BJ (cell line): ENCODE results near the gene PARD3. TPM values are rescaled to one million over a fixed set of nuclear protein-coding genes. Genes with fewer than 3 reads are reported as not detected.

ENCODE experiments used
- CTCF ChIA-PET: fragments of 350-600 bp; formaldehyde crosslinking; extraction: SDS; loops from one replicate; lab custom pipeline; 2021; ENCODE audit warnings: antibody characterized with exemption, inconsistent platforms; lab: Yijun Ruan, JAX
- POLR2A ChIA-PET: fragments of 300-600 bp; sonication (Branson Sonifier 250); formaldehyde crosslinking; extraction: SDS; loops from one replicate; lab custom pipeline; 2021; ENCODE audit warnings: antibody characterized with exemption; lab: Charles Lee
- DNase-seq: peaks from one replicate; pipeline ENCODE4 v3.0.0-alpha.2; 2011; ENCODE audit warnings: low read depth
- H3K27me3 ChIP-seq: 2 replicates; pipeline ENCODE4 v1.6.0; 2011; ENCODE audit warnings: low read length; ENCODE audit not compliant: control insufficient read depth, insufficient read depth
- H3K36me3 ChIP-seq: 2 replicates; pipeline ENCODE4 v1.5.1; 2011; ENCODE audit warnings: low read length; ENCODE audit not compliant: control insufficient read depth, insufficient read depth
- H3K4me3 ChIP-seq: 2 replicates; pipeline ENCODE4 v1.5.1; 2011; ENCODE audit warnings: low read depth, mild to moderate bottlenecking, control low read depth, low read length
- CTCF ChIP-seq: IDR thresholded peaks from 2 replicates; pipeline ENCODE4 v1.5.1; 2011; ENCODE audit warnings: low read depth, mild to moderate bottlenecking, control low read depth, inconsistent platforms, low read length, moderate library complexity; ENCODE audit not compliant: insufficient read depth
- polyA plus RNA-seq: library from polyadenylated mRNA; depleted of rRNA; stranded (reverse); fragments of >200 nt; gene quantifications from 2 replicates; pipeline ENCODE4 v1.2.3, GENCODE V29; 2011

Gene PARD3
- polyA plus RNA-seq, 1 experiment: 17.7 TPM

DNA sequence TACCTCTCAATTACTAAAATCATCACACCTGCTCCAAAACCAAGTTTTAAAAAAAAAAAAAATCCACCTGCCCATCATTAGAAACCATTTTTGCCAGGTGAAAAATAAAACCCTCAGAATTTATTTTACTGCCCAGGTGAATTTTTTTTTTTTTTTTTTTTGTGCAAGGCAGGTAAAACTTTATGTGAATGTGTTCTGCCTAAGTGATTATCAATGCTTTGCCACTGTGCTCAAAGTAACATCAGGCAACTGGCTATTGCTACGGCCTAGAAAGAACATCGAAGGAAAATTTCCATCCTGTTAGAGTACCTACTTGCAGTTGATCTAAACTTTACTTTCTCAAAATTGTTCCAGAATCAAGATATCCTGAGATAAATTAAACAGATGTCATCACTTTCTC, 512.1 kb downstream of the PARD3 start:
- TF ChIP-seq CTCF: no peak
- Histone ChIP-seq H3K36me3 (no peaks in the 10 kb centered on the region), H3K4me3 (no peak overlapping the region), H3K27me3 (no peaks in the 10 kb centered on the region)
- CTCF ChIA-PET: no interaction called here
- POLR2A ChIA-PET: no interaction called here
- no peak for DNase-seq

- no peak for DNase-seq
- Histone ChIP-seq H3K27me3 (no peaks in the 10 kb centered on the region), H3K36me3 (no peaks in the 10 kb centered on the region), H3K4me3 (no peak overlapping the region)
- TF ChIP-seq CTCF: no peak
- ChIA-PET POLR2A (no interaction called here), CTCF (interaction anchor here (1.2 kb wide), 1 partner anchor 1106 kb away, joined by 3 read pairs; no protein-coding TSS in a partner anchor)
Observed at GRCh38 chr10:34299105-34299611, 515.9 kb downstream of the PARD3 start.

DNA sequence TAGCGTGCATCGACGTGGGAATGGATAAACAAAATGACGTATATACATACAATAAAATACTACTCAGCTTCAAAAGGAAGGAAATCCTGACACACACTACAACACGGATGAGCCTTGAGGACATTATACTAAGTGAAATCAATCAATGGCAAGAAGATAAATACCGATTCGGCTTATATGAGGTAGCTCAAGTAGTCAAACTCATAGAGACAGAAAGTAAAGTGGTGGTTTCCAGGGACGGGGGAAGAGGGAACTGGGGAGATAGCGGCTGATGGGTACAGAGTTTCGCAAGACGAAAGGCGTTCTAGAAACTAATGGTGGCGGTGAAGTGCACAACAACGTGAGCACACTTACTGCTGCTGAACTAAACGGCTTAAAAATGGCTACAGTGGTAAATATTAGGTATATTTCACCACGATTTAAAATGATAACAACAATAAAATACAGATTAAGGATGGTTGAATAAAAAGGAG, 516.7 kb downstream of the PARD3 start:
- no peaks in the 10 kb centered on the region for H3K27me3 ChIP-seq
- no peak for DNase-seq
- H3K36me3 ChIP-seq: no peaks in the 10 kb centered on the region
- no peak for TF ChIP-seq CTCF
- CTCF ChIA-PET: interaction anchor here (0.6 to 1.2 kb wide), 2 partner anchors 853 to 1105 kb away, joined by 3 read pairs; no protein-coding TSS in a partner anchor
- H3K4me3 ChIP-seq: no peak overlapping the region
- POLR2A ChIA-PET: no interaction called here

DNA sequence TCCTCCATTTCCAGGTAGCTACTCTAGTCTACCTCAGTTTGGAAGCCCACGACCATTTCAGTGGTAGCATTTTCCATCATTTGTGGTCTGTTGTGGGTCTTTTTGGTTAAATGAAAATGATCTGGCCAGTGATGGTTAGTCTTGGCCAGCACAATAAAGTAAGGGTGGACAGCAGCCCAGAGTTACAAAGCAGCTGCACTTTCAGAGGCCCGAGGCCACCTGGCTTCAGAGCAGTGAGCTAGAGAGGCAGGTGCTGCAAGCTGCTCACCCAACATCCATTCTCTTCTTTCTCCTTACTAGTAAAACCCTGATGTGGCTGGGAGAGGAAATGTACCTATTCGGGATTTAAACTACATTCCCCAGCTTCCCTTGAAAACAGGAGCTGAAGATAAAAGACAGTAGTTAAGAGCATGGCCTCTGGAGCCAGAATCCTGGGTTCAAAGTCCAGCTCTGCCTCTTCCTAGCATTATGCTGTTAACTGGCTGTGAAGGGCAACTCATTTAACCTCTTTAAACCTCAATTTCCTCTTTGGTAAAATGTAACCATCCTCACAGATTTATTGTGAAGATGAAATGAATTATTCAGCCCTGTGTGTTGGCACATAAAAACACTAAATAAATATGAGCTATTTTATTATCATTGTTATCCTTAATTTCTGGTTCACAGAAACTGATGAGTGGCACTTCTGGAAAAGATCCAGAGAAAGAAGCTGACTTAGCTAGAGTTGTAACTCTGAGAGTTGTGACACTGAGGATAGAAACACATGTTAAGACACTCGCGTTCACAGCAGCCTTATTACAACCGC, 517.4 kb downstream of the PARD3 start:
- ChIA-PET CTCF (interaction anchor here (0.6 to 1.0 kb wide), 3 partner anchors 22 to 852 kb away, joined by 3 read pairs; no protein-coding TSS in a partner anchor), POLR2A (no interaction called here)
- H3K36me3 ChIP-seq: no peaks in the 10 kb centered on the region
- no peaks in the 10 kb centered on the region for H3K27me3 ChIP-seq
- no peak for DNase-seq
- no peak for TF ChIP-seq CTCF
- no peak overlapping the region for H3K4me3 ChIP-seq

- CTCF ChIA-PET: no interaction called here
- no peak overlapping the region for H3K4me3 ChIP-seq
- no peak for DNase-seq
- H3K27me3 ChIP-seq: no peaks in the 10 kb centered on the region
- no peak for TF ChIP-seq CTCF
- POLR2A ChIA-PET: no interaction called here
- no peaks in the 10 kb centered on the region for H3K36me3 ChIP-seq
Observed at GRCh38 chr10:34295142-34295548, 520.0 kb downstream of the PARD3 start.
